Duodenal mucosa (tissue), 2 donors: Measurements from ENCODE around the gene TOLLIP.

ENCODE experiments used
- H3K27ac ChIP-seq: one replicate; pipeline ENCODE4 v1.7.0; 2013; ENCODE audit warnings: low read depth, low read length
- H3K27me3 ChIP-seq, 2 donors: one replicate each; pipeline ENCODE4 v1.7.0; 2013; ENCODE audit warnings: low read length in 2 of 2, control low read depth in 1 of 2; ENCODE audit not compliant: insufficient read depth in 2 of 2, control insufficient read depth in 1 of 2
- H3K36me3 ChIP-seq, 2 donors: one replicate each; pipeline ENCODE4 v1.7.0; 2013; ENCODE audit warnings: low read length in 2 of 2, control low read depth in 1 of 2; ENCODE audit not compliant: insufficient read depth in 2 of 2, control insufficient read depth in 1 of 2
- H3K4me1 ChIP-seq, 2 donors: one replicate each; pipeline ENCODE4 v1.7.0; 2013; ENCODE audit warnings: low read length in 2 of 2, control low read depth in 1 of 2; ENCODE audit not compliant: insufficient read depth in 2 of 2, control insufficient read depth in 1 of 2
- H3K4me3 ChIP-seq, 2 donors: one replicate each; pipeline ENCODE4 v1.7.0; 2013; ENCODE audit warnings: low read length in 2 of 2, low read depth in 1 of 2
- H3K9ac ChIP-seq, 2 donors: one replicate each; pipeline ENCODE4 v1.7.0; 2013; ENCODE audit warnings: low read length in 2 of 2, low read depth in 1 of 2
- H3K9me3 ChIP-seq, 2 donors: one replicate each; pipeline ENCODE4 v1.7.0; 2013; ENCODE audit warnings: low read length in 2 of 2, control low read depth in 1 of 2; ENCODE audit not compliant: control insufficient read depth in 1 of 2

Gene TOLLIP

DNA sequence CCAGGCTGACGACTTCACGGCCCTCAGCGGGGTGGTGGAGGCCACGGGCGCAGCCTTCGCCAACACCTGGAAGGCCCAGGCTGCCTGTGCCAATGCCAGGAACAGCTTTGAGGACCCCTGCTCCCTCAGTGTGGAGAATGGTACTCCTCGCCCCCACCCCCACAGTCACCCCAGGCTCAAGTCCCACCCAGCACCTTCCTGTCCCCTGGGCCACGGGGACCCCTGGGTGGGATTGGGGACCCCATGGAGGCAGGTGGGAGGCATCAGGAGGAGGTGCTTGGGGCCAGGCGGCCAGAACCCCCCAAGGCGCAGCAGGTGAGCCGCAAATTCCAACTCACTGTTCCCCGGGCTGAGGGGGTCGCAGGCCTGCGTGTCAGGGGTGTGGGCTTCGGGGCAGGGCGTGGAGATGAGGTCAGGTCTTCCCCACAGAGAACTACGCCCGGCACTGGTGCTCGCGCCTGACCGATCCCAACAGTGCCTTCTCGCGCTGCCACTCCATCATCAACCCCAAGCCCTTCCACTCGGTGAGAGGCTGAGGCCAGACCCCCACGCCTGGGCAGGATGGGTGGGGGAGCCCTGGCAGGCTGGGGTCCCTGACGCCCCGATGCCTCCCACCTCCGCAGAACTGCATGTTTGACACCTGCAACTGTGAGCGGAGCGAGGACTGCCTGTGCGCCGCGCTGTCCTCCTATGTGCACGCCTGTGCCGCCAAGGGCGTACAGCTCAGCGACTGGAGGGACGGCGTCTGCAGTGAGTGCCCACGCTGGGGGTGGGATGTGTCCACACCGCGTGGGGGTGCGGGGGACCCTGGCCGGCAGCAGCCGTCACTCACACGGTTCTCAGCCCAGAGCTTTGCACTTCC lies 77.2 kb downstream of the TOLLIP start:
- Histone ChIP-seq H3K36me3 (no peaks in the 10 kb centered on the region), H3K4me1 (peaks cover 0 to 4% of the 10 kb centered on the region in 2 donors), H3K9ac (no peak overlapping the region), H3K27ac (no peak overlapping the region), H3K27me3 (no peaks in the 10 kb centered on the region), H3K4me3 (no peak overlapping the region), H3K9me3 (no peaks in the 10 kb centered on the region)

DNA sequence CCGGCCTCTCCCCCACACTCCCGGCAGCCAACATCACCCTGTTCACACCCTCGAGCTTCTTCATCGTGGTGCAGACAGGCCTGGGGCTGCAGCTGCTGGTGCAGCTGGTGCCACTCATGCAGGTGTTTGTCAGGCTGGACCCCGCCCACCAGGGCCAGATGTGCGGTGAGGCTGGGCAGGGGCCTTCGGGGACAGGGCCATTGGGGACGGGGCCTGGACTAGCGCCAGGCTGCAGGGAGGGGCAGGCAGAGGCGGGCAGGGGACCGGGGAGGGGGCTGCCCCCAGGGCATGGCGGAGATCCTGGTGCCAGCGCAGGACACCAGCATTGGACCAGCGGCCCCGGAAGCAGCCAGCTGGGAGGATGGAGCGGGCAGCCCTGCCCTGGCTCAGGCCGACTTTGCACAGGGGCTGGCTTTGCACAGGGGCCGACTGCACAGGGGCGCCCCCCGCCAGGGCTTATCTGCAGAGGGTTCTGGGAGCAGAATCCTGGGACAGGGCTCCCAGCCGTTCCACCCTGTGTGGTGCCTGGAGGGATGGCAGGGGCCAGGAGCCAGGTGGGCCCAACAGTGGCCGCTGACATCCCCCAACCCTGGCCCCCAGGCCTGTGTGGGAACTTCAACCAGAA lies 77.9 kb downstream of the TOLLIP start:
- Histone ChIP-seq H3K36me3 (no peaks in the 10 kb centered on the region), H3K9ac (no peak overlapping the region), H3K9me3 (no peaks in the 10 kb centered on the region), H3K27me3 (no peaks in the 10 kb centered on the region), H3K4me1 (peaks cover 0 to 4% of the 10 kb centered on the region in 2 donors), H3K27ac (no peak overlapping the region), H3K4me3 (no peak overlapping the region)

DNA sequence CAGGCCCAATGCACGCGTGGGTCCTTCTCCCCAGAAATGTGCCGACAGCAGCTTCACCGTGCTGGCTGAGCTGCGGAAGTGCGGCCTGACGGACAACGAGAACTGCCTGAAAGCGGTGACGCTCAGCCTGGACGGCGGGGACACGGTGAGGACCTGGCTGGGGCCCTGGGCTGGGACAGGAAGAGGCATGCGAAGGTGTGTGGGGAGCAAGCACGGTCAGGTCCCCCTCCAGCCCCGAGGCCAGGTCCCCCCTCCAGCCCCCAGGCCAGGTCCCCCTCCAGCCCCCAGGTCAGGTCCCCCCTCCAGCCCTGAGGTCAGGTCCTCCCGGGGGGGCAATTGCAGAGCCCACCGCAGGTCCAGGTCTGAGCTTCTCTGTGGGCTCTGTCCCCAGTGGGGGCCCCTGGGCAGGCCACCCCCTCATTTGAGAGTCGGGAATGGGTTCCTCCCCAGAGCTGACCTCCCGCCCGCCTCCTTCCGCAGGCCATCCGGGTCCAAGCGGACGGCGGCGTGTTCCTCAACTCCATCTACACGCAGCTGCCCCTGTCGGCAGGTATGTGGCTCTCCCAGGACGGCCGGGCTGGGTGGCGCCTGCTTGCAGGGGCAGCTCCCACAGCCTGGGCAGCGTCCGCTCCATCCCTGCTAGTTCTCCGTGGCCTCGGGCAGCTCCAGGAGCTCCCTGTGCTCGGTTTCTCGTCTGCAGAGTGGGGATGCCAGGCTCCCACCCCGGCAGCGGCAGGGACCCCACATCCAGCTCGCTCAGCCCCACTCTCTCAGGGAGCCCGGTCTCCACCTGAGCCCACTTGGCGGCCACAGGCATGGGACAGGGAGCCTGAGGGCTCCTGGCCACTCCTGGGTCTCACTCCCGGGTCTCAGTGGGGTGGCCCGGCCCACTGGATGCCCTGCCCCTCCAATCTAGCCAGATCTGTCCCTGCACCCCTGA lies 78.7 kb downstream of the TOLLIP start:
- peaks cover 0 to 4% of the 10 kb centered on the region in 2 donors for H3K4me1 ChIP-seq
- H3K4me3 ChIP-seq: no peak overlapping the region
- no peak overlapping the region for H3K27ac ChIP-seq
- no peaks in the 10 kb centered on the region for H3K9me3 ChIP-seq
- H3K9ac ChIP-seq: no peak overlapping the region
- no peaks in the 10 kb centered on the region for H3K27me3 ChIP-seq
- no peaks in the 10 kb centered on the region for H3K36me3 ChIP-seq

DNA sequence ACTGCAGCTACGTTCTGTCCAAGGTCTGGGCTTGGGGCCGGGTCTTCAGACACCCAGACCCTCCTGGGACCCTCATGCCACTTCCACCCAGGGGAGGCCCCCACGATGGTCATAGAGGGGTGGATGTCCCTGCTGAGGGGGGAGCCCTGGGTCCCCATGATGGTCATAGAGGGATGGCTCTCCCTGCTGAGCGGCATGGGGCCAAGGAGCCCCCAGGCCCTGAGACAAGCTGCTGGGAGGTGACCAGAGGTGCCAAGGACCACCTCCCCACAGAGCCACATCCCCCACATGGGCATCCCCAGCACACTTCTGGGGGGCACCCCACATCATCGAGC lies 79.3 kb downstream of the TOLLIP start:
- peaks cover 0 to 4% of the 10 kb centered on the region in 2 donors for H3K4me1 ChIP-seq
- no peaks in the 10 kb centered on the region for H3K9me3 ChIP-seq
- no peak overlapping the region for H3K4me3 ChIP-seq
- H3K27me3 ChIP-seq: no peaks in the 10 kb centered on the region
- no peak overlapping the region for H3K9ac ChIP-seq
- H3K27ac ChIP-seq: no peak overlapping the region
- H3K36me3 ChIP-seq: no peaks in the 10 kb centered on the region

DNA sequence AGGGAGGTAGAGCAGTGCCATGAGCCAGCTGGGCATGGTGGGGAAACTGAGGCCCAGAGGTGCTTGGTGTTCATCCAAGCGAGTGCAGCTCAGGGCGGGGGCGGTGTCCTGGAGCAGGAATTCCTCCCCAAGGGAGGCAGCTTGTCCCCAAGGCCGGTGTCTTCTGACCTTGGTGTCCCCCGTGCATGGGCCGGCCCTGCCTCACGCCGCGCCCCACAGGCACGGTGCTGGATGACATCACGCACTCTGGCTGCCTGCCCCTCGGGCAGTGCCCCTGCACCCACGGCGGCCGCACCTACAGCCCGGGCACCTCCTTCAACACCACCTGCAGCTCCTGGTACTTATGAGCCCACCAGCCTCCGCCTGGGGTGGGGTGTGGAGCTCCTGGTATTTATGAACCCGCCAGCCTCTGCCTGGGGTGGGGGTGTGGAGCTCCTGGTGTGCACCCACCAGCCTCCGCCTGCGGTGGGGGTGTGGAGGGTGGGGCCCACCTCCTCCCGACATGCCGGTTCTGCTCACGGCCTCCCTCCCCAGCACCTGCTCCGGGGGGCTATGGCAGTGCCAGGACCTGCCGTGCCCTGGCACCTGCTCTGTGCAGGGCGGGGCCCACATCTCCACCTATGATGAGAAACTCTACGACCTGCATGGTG lies 79.8 kb downstream of the TOLLIP start:
- H3K4me3 ChIP-seq: no peak overlapping the region
- H3K4me1 ChIP-seq: peaks cover 0 to 4% of the 10 kb centered on the region in 2 donors
- H3K9ac ChIP-seq: no peak overlapping the region
- H3K36me3 ChIP-seq: no peaks in the 10 kb centered on the region
- H3K9me3 ChIP-seq: no peaks in the 10 kb centered on the region
- no peaks in the 10 kb centered on the region for H3K27me3 ChIP-seq
- no peak overlapping the region for H3K27ac ChIP-seq

DNA sequence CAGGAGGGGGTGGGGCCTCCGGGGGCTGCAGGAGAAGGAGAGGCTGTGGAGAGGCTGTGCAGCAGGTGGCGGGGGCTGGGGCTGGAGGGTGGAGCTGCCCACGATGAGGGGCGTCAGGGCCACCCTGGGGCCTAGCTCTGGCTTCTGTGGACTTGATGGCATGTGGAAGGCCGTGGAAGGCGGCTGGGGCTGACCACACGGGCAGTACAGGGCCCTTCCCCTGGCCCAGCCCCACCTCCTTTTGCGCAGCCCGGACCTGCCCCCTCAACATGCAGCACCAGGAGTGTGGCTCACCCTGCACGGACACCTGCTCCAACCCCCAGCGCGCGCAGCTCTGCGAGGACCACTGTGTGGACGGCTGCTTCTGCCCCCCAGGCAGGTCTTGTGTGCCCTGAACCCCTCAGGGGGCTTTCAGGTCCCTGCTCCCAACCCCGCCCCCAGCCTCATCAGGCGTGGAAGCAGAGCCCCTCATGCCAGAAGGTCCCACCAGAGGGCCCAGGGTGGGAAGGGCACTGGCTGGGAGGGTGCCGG lies 80.4 kb downstream of the TOLLIP start:
- H3K4me3 ChIP-seq: no peak overlapping the region
- no peak overlapping the region for H3K9ac ChIP-seq
- no peaks in the 10 kb centered on the region for H3K36me3 ChIP-seq
- H3K4me1 ChIP-seq: peaks cover 0 to 4% of the 10 kb centered on the region in 2 donors
- no peaks in the 10 kb centered on the region for H3K9me3 ChIP-seq
- no peaks in the 10 kb centered on the region for H3K27me3 ChIP-seq
- H3K27ac ChIP-seq: no peak overlapping the region

DNA sequence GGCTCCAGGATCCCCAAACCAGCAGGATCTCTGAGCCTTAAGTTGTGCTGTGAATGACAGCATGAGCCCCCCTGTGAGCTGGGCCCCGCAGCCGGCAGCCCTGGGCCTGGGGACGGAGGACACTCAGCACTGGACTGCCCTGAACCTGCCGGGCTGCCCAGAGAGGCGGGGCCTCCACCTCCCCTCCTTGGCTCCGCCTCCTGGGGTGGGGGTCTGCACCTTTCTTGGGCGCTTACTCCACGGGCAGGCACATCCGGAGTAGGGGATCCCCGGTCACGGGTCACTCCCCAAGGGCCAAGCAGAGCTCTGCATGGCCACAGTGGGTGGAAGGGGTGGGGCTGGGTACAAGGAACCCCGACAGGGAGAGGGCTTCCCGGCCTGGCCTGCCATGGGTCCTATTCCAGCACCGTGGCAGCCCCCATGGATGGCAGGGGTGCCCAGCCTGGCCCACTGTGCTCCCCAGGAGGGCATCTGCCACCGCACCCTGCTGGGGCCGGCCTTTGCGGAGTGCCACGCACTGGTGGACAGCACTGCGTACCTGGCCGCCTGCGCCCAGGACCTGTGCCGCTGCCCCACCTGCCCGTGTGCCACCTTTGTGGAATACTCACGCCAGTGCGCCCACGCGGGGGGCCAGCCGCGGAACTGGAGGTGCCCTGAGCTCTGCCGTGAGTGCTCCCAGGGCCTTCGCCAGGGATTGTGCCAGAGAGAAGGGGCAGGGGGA lies 81.2 kb downstream of the TOLLIP start:
- Histone ChIP-seq H3K27ac (no peak overlapping the region), H3K36me3 (no peaks in the 10 kb centered on the region), H3K4me1 (peaks cover 0 to under 1% of the 10 kb centered on the region in 2 donors), H3K4me3 (no peak overlapping the region), H3K9ac (no peak overlapping the region), H3K9me3 (no peaks in the 10 kb centered on the region), H3K27me3 (no peaks in the 10 kb centered on the region)

DNA sequence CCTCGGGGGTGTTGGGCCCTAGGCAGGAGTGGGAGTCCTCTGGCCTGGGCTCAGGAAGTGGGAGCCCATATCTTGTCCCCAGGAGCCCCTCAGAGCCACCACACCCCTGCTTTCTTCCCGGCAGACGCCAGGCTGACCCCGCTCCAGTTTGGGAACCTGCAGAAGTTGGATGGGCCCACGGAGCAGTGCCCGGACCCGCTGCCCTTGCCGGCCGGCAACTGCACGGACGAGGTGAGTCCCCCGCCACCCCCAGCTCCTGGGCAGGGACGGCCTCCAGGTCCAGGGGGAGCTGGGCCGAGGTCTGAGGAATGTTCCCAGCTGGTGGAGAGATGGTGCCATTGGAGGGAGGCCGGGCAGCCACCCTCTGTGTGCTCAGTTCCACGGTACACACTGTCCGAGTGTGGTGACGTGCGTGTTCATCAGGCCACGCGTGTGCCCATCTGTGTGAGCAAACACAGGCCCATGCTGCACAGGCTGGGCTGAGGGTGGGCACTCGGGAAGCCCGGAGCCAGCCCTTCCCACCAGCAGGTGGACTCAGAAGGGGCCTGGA lies 81.8 kb downstream of the TOLLIP start:
- Histone ChIP-seq H3K36me3 (no peaks in the 10 kb centered on the region), H3K27me3 (peaks cover 0 to under 1% of the 10 kb centered on the region in 2 donors), H3K27ac (no peak overlapping the region), H3K4me1 (no peaks in the 10 kb centered on the region), H3K9ac (no peak overlapping the region), H3K4me3 (no peak overlapping the region), H3K9me3 (no peaks in the 10 kb centered on the region)

DNA sequence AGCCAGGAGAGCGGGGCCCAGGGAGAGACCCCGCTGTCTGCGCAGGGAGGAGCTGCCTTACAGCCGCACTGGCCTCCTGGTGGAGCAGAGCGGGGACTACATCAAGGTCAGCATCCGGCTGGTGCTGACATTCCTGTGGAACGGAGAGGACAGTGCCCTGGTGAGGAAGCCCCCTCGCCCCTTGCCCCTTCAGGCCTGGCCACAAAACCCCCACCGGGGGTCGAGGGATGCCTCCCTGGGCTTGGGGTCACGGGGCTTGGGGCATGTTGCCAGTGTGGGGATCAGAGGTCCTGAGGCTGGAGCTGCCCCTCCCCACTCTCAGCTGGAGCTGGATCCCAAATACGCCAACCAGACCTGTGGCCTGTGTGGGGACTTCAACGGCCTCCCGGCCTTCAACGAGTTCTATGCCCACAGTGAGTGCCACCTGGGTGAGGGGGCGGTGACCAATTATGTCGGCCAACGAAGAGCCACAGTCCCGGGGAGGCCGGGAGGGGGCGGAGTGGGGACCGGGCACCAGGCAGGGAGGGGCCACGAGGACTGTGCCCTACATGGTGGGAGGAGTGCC lies 82.4 kb downstream of the TOLLIP start:
- Histone ChIP-seq H3K27me3 (peaks cover 0 to 3% of the 10 kb centered on the region in 2 donors), H3K9me3 (no peaks in the 10 kb centered on the region), H3K36me3 (no peaks in the 10 kb centered on the region)

More for the DNA sequence above, 82.4 kb downstream of the TOLLIP start:
- no peaks in the 10 kb centered on the region for H3K4me1 ChIP-seq
- H3K9ac ChIP-seq: no peak overlapping the region
- H3K4me3 ChIP-seq: no peak overlapping the region
- no peak overlapping the region for H3K27ac ChIP-seq
